ENCODE results near the gene GRID1.

DNA sequence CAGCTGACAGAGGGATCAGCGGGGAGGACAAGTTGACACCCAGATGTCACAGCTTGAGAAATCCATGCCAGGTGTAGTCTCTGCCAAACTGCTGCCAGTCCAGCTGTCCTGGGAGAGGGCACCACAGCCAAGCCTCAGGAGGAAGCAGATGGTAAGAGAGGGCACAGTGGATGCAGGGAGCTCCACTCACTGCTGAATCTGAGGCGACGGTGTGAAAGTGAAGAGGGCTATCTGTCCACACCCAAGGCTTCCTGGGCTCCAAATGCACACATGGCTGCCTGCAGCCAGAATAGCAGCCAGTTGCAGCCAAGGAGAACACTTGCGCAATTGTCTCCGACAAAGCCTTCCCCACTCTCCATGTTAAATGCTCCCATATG, 502.4 kb downstream of the GRID1 start:
- TF ChIP-seq POLR2A (IDR thresholded peaks at IDR 0.05) = no peak
- TF ChIP-seq CTCF (IDR thresholded peaks at IDR 0.05) = no peak

Measured in lower leg skin (tissue), 3 donors.